ENCODE results near the gene LRFN2. TPM values are rescaled to one million over a fixed set of nuclear protein-coding genes. Genes with fewer than 3 reads are reported as not detected.
A peak's percentile ranks its signal among the peaks of the same experiment; 100 is the strongest.

LRFN2 gene
- total and polyA plus RNA-seq, 11 donors = not detected

DNA sequence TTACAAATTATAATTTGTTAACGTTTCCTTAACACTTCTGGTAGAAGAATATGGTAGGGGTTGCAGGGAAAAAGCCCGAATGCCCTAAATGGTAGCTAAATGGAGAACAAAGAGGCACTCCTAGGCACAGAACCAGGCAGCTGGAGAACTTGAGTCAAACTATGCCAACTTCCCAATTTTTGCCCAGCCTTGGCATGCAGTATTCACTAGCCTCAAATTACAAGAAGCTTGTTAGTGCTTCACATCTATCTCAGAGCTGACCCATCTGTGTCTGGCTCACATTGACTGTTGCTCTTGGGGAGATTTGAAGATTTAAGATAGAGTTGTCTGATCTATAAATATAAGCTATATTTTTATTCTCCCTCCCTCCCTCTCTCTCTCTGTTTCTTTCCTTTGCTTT, 19.4 kb upstream of the LRFN2 start:
- Histone ChIP-seq H3K27me3 (peaks cover 0 to 51% (median 10%) of the 10 kb centered on the region in 9 donors), H3K27ac (no peak overlapping the region), H3K36me3 (no peaks in the 10 kb centered on the region), H3K4me1 (no peaks in the 10 kb centered on the region), H3K4me3 (no peak overlapping the region), H3K9me3 (no peaks in the 10 kb centered on the region)
- DNase-seq (no peak), ATAC-seq (no peak)
- WGBS, 4 donors = 70 to 78% (median 73%) methylated on average over 2 of the region's 2 CpGs
- TF ChIP-seq, protein P1, sequence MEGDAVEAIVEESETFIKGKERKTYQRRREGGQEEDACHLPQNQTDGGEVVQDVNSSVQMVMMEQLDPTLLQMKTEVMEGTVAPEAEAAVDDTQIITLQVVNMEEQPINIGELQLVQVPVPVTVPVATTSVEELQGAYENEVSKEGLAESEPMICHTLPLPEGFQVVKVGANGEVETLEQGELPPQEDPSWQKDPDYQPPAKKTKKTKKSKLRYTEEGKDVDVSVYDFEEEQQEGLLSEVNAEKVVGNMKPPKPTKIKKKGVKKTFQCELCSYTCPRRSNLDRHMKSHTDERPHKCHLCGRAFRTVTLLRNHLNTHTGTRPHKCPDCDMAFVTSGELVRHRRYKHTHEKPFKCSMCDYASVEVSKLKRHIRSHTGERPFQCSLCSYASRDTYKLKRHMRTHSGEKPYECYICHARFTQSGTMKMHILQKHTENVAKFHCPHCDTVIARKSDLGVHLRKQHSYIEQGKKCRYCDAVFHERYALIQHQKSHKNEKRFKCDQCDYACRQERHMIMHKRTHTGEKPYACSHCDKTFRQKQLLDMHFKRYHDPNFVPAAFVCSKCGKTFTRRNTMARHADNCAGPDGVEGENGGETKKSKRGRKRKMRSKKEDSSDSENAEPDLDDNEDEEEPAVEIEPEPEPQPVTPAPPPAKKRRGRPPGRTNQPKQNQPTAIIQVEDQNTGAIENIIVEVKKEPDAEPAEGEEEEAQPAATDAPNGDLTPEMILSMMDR (IDR thresholded peaks at IDR 0.05) = no peak
- TF ChIP-seq POLR2A (IDR thresholded peaks at IDR 0.05) = no peak
- intact Hi-C loops (cut with DNase I) = no loop called here

DNA sequence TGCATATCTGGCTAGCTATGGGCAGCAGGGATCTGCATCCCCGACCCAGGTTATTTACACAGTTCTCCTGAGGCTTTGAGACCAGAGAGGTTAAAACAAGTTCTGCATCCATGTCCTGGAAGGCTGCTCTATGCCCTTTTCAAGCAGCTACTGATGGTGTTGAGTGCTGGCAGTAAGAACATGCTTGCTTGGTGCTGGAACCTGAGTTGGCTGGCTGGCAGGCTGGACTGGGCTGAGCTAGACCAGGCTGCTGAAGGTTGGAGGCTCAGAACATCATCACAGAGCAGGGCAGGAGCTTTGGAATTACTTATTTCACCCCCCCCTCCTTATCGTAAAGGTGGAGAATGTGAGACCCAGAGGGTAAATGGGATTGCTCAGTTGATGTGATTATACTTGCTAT, 16.9 kb upstream of the LRFN2 start:
- no peak overlapping the region for H3K4me3 ChIP-seq
- no peaks in the 10 kb centered on the region for H3K4me1 ChIP-seq
- intact Hi-C loops (cut with DNase I) = no loop called here
- H3K27ac ChIP-seq = no peak overlapping the region
- no peak for DNase-seq
- no peaks in the 10 kb centered on the region for H3K36me3 ChIP-seq
- H3K27me3 ChIP-seq = peaks cover 0 to 68% (median 11%) of the 10 kb centered on the region in 9 donors
- no peak for ATAC-seq
- TF ChIP-seq, protein P1 (IDR thresholded peaks at IDR 0.05) = no peak
- TF ChIP-seq POLR2A (IDR thresholded peaks at IDR 0.05) = no peak
- H3K9me3 ChIP-seq = no peaks in the 10 kb centered on the region
- 64 to 74% (median 74%) methylated on average over 2 of the region's 2 CpGs for whole genome bisulfite sequencing, 4 donors

DNA sequence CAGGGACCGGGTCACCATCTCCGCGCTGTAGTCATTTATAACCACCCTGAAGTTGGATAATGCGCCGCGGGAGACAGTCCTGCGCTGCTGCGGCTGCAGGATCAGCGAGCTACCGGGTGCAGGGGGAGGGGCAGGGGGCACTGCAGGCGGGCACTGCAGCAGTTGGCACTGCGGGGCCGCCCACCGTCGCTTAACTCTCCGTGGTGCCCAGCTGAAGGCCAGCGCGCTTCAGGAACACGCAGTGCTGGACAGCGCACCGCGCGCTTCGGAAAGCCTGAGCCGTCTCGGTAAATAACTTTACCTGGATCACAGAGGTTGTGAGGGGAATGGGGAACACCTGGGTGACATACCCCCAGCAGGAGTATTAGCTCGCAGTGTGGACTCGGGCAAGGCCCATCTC, 12.4 kb upstream of the LRFN2 start:
- TF ChIP-seq, protein P1 (IDR thresholded peaks at IDR 0.05) = no peak
- TF ChIP-seq POLR2A (IDR thresholded peaks at IDR 0.05) = no peak
- Histone ChIP-seq H3K4me1 (no peaks in the 10 kb centered on the region), H3K27ac (no peak overlapping the region), H3K9me3 (no peaks in the 10 kb centered on the region), H3K27me3 (peaks cover 0 to 80% (median 19%) of the 10 kb centered on the region in 9 donors), H3K4me3 (no peak overlapping the region), H3K36me3 (no peaks in the 10 kb centered on the region)
- intact Hi-C loops (cut with DNase I) = no loop called here
- ATAC-seq = peak in 3 of 4 donors; percentile 48 to 56 (median 56)
- no peak for DNase-seq
- 16 to 21% (median 16%) methylated on average over 25 to 28 of the region's 28 CpGs for WGBS, 4 donors

DNA sequence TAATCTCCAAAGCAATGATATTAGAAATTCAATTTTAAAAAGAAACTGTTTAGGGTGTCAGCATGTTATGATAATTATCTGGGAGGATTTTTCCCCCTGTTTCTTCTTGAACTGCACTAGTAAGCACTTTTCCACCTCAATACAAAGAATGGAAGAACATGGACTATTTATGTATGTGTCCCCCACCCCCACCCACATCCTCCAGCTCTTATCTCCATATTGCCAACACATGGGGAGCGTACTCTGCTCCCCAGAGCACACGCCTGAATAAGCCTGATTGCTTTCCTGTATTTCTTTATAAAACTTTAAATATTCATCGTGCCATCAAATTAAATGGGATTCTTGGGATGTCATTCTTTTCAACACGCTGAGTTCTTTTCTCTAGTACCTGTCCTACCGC, 11.4 kb upstream of the LRFN2 start:
- no peak overlapping the region for H3K27ac ChIP-seq
- ATAC-seq = no peak
- TF ChIP-seq POLR2A (IDR thresholded peaks at IDR 0.05) = no peak
- TF ChIP-seq, protein P1 (IDR thresholded peaks at IDR 0.05) = no peak
- no peak overlapping the region for H3K4me3 ChIP-seq
- H3K9me3 ChIP-seq = no peaks in the 10 kb centered on the region
- peaks cover 0 to 84% (median 16%) of the 10 kb centered on the region in 9 donors for H3K27me3 ChIP-seq
- 67 to 77% (median 69%) methylated on average over 5 of the region's 5 CpGs for WGBS, 4 donors
- H3K4me1 ChIP-seq = no peaks in the 10 kb centered on the region
- no peak for DNase-seq
- no peaks in the 10 kb centered on the region for H3K36me3 ChIP-seq
- intact Hi-C loops (cut with DNase I) = no loop called here
